Neural cell (in vitro differentiated cells): ENCODE results near the gene PCNX2.

ENCODE experiments used
- EZH2 ChIP-seq: fragments of 200-600, 300-800 bp; shearing (Covaris generic), sonication (generic); IDR thresholded peaks from 2 replicates; pipeline ENCODE4 v1.6.1; 2014; ENCODE audit warnings: antibody characterized with exemption, low read length, borderline replicate concordance, mild to moderate bottlenecking; ENCODE audit not compliant: insufficient read depth, poor library complexity, severe bottlenecking
- POLR2AphosphoS5 ChIP-seq: IDR thresholded peaks from 2 replicates; pipeline ENCODE4 v1.6.1; 2012
- SMC3 ChIP-seq: fragments of 450-650 bp; conservative IDR thresholded peaks from 2 replicates; pipeline ENCODE4 v1.6.1; 2014; ENCODE audit warnings: antibody characterized with exemption, mild to moderate bottlenecking, moderate library complexity; ENCODE audit not compliant: poor library complexity
- TF ChIP-seq, protein P1 (sequence below): fragments of 450-650 bp; IDR thresholded peaks from 2 replicates; pipeline ENCODE4 v1.5.1; 2014; ENCODE audit warnings: antibody characterized with exemption, mild to moderate bottlenecking, moderate library complexity; ENCODE audit not compliant: poor library complexity, severe bottlenecking
- TF ChIP-seq, protein P2 (sequence below): IDR thresholded peaks from 2 replicates; pipeline ENCODE4 v1.6.1; 2012; ENCODE audit warnings: borderline replicate concordance

DNA sequence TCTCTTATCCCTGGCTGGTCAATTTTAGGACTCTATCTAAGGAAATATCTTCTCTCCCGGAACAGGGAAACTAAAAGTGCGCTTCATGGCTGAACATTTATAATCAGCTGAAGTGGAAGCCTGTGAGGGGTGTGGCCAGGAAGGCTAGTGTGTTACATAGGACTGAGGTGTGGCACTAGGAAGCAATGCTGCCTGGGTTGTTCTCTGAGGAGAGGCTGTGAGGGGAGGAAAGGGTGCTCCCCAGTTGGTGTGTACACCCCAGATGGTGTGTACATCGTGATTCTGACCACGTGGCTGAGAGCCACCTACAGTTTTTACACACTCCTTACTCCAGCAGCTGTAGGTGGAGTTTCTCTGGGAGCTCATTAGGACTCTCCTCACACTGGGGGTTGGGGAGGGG, 328.9 kb downstream of the PCNX2 start:
- TF ChIP-seq, protein P1, sequence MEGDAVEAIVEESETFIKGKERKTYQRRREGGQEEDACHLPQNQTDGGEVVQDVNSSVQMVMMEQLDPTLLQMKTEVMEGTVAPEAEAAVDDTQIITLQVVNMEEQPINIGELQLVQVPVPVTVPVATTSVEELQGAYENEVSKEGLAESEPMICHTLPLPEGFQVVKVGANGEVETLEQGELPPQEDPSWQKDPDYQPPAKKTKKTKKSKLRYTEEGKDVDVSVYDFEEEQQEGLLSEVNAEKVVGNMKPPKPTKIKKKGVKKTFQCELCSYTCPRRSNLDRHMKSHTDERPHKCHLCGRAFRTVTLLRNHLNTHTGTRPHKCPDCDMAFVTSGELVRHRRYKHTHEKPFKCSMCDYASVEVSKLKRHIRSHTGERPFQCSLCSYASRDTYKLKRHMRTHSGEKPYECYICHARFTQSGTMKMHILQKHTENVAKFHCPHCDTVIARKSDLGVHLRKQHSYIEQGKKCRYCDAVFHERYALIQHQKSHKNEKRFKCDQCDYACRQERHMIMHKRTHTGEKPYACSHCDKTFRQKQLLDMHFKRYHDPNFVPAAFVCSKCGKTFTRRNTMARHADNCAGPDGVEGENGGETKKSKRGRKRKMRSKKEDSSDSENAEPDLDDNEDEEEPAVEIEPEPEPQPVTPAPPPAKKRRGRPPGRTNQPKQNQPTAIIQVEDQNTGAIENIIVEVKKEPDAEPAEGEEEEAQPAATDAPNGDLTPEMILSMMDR: no peak
- TF ChIP-seq POLR2AphosphoS5: no peak
- TF ChIP-seq, protein P2, sequence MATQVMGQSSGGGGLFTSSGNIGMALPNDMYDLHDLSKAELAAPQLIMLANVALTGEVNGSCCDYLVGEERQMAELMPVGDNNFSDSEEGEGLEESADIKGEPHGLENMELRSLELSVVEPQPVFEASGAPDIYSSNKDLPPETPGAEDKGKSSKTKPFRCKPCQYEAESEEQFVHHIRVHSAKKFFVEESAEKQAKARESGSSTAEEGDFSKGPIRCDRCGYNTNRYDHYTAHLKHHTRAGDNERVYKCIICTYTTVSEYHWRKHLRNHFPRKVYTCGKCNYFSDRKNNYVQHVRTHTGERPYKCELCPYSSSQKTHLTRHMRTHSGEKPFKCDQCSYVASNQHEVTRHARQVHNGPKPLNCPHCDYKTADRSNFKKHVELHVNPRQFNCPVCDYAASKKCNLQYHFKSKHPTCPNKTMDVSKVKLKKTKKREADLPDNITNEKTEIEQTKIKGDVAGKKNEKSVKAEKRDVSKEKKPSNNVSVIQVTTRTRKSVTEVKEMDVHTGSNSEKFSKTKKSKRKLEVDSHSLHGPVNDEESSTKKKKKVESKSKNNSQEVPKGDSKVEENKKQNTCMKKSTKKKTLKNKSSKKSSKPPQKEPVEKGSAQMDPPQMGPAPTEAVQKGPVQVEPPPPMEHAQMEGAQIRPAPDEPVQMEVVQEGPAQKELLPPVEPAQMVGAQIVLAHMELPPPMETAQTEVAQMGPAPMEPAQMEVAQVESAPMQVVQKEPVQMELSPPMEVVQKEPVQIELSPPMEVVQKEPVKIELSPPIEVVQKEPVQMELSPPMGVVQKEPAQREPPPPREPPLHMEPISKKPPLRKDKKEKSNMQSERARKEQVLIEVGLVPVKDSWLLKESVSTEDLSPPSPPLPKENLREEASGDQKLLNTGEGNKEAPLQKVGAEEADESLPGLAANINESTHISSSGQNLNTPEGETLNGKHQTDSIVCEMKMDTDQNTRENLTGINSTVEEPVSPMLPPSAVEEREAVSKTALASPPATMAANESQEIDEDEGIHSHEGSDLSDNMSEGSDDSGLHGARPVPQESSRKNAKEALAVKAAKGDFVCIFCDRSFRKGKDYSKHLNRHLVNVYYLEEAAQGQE: no peak
- TF ChIP-seq SMC3: no peak
- TF ChIP-seq EZH2: no peak
